DMS153 treated with DMSO at 0.1 percent for 48 hours (cell line): ENCODE results near the gene TLK2.
"Not testable (repeated sequence)": the region's sequence is repeated elsewhere in the genome, so short reads cannot be mapped to it uniquely, and the experiment has no call there.

Experiments
- DNase-seq: peaks from one replicate; lab custom pipeline; 2025; ENCODE audit not compliant: unreplicated experiment; lab: John Stamatoyannopoulos, UW

TLK2 gene

GRCh38 chr17:62557532-62557931 lies 78.9 kb downstream of the TLK2 start:
- DNase-seq, result not testable (repeated sequence)

DNA sequence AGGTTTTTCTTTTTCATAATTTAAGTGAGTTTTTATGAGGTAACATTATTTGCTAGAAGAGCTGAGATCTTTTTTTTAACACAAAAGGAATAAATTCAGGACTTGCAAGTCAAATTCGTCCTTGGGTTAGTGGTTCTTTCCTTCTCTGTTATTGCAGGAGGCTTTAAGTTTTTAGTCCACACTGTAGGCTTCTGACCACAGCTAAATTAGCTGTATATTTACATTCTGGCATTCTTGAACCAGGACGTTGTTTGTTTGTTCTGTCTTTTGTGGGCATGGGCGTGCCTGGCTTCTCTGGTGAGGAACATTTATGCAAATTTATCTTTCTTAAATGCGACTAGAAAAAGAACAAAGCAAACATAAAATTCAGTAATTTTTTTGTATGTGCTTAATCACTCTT lies 80.3 kb downstream of the TLK2 start:
- not testable (repeated sequence) for DNase-seq

GRCh38 chr17:62560971-62561370 lies 82.3 kb downstream of the TLK2 start:
- DNase-seq, result not testable (repeated sequence)

GRCh38 chr17:62562656-62563055 lies 84.0 kb downstream of the TLK2 start:
- no peak for DNase-seq

DNA sequence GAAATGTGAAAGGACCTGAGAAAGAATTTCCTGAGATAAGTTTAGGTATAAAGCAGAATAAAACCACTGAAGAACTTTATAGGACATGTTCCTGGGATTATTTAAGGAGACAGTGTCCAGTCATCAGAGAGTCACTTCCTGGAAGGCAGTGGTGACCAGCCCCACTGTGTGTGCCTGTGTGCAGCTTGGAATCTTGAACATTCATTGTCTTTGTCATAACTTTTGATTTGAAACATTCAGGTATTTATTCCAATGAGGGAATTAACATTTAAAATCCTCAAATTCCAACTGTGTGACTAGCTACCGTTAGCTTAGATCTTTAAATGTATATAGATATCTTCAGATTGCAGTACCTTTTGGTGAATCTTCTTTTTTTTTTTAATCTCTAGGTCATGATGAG lies 87.2 kb downstream of the TLK2 start:
- no peak for DNase-seq

- DNase-seq, result no peak
Observed at GRCh38 chr17:62566996-62567578, 88.5 kb downstream of the TLK2 start.

DNA sequence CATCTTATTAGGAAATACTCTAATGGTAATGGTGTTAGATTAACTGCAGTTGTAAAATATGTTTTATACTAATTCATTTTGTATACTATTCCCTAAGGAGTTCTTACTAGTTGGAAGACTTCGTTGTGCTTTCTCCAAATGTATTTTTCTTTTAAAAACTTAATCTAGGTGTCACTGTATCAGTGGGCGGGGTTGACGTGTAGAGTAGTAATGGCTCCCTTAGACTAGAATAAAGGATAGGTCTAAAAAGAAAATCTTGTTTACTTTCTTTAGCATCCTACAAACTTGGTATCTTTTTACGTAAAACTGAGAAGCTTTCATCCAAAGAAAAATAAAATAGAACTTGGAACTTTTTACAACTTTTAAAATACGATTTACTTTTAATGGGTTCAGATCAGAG lies 93.9 kb downstream of the TLK2 start:
- DNase-seq, result no peak

GRCh38 chr17:62572888-62573401 lies 94.3 kb downstream of the TLK2 start:
- DNase-seq, result no peak

DNA sequence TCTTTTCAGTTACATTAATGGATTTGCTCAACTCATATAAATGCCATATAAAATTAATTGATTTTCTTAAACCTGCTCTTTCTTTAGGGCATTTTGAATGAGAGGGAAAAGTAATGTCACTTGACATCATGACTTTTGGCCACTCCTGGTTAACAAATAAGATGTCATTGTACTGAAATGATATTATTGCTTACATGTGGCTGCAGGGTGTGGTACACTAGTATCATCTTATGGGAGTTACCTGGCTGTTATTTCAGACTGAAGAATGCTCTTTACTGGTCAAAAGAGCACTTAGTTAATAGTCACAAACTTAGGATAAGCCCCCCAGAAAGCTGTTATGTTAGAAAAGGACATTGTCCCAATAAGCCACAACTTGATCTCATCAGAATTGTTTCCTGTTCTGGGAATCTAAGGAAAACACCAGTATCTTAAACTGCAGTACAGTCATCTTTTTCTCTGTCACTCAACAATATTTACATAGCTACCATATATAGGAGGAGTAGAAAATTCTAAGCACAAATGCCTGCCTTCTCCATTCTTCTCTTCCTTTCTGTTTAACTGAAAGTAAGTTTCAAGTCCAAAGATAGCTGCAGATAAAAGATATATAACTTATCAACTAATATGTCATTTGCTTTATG lies 95.0 kb downstream of the TLK2 start:
- DNase-seq, result no peak

- no peak for DNase-seq
Observed at GRCh38 chr17:62576382-62576781, 97.8 kb downstream of the TLK2 start.

GRCh38 chr17:62578757-62579487 lies 100.3 kb downstream of the TLK2 start:
- no peak for DNase-seq

DNA sequence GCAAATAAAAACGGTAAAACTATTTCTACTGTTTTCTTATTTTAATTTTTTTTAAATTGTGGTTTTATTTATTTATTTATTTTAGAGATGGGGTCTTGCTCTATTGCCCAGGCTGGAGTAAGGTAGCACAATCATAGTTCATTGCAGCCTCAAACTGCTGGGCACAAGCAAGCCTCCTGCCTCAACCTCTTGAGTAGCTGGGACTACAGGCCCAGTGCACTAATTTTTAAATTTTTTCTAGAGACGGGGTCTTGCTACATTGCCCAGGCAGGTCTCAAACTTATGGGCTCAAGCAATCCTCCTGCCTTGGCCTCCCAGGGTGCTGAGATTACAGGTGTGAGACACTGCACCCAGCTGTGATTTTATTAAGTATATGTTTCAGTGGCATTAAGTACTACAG lies 102.3 kb downstream of the TLK2 start:
- no peak for DNase-seq

- no peak for DNase-seq
Observed at GRCh38 chr17:62581764-62582163, 103.1 kb downstream of the TLK2 start.

DNA sequence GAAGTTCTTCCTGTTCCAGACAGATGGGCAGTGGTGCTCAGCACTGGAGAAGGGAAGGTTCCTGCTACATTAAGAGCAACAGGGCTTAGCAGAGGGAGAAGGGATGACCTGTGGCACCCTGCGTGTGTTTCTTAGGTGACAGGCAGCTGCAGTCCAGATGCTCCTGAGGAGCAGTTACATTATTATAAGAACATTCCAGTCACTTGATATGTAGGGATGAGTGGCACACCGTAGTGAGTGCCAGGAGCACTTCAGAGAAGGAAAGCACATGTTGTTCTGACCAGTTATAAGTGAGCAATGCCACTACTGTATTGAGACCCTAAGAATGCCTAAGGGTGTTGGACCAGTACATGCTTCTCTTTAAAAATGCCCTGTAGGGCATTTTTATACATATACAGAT lies 108.9 kb downstream of the TLK2 start:
- no peak for DNase-seq

GRCh38 chr17:62588109-62588508 lies 109.5 kb downstream of the TLK2 start:
- DNase-seq, result no peak

DNA sequence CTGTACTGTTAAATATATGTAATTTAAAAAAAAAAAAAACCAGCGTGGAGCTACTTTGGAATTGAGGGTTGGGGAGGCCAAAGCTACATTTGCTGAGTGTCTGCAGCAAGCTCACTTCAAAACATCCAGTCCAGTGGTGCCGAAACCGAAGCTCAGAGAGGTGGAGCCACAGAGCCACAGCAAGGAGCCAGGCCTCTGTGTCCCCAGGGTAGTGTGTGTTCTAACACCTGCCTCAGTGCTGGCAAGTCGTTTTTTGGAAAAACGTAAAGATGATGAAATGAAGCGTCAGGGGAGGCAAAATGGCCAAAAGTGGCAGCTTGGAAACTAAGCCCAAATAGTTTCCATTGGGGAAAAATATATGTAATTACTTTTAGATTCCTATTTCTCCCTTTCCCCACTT lies 112.7 kb downstream of the TLK2 start:
- no peak for DNase-seq

GRCh38 chr17:62591822-62592221 lies 113.2 kb downstream of the TLK2 start:
- DNase-seq, result not testable (repeated sequence)

- no peak for DNase-seq
Observed at GRCh38 chr17:62592341-62593099, 113.9 kb downstream of the TLK2 start.

- no peak for DNase-seq
Observed at GRCh38 chr17:62595484-62595883, 116.9 kb downstream of the TLK2 start.

DNA sequence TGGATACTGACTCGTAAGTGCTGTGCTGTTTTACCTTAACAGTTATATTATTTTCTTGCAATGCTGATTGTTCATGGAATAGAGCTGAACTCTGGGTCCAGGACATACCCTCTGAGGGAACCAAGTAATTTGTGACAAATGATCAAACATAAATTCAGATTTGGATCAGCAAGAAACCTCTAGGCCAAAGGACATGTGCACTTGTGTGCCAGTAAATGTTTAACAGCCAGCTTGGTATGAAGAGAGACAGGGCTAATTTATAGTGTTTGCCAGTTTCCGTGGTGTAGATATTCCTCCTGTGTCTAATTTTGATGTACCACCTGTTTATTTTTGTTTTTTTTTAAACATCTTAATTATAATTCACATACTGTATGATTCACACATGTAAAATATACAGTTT lies 118.0 kb downstream of the TLK2 start:
- DNase-seq, result no peak

GRCh38 chr17:62597150-62597549 lies 118.5 kb downstream of the TLK2 start:
- DNase-seq, result no peak
